C4-2B (cell line): ENCODE results near the gene PRR14.

Source experiments
- ZFX ChIP-seq: fragments of 450-650 bp; IDR thresholded peaks from 2 replicates; pipeline ENCODE4 v1.6.1; 2017
- TF ChIP-seq, protein P1 (sequence below): fragments of 450-650 bp; conservative IDR thresholded peaks from 2 replicates; pipeline ENCODE4 v1.5.1; 2017; ENCODE audit warnings: mild to moderate bottlenecking

DNA sequence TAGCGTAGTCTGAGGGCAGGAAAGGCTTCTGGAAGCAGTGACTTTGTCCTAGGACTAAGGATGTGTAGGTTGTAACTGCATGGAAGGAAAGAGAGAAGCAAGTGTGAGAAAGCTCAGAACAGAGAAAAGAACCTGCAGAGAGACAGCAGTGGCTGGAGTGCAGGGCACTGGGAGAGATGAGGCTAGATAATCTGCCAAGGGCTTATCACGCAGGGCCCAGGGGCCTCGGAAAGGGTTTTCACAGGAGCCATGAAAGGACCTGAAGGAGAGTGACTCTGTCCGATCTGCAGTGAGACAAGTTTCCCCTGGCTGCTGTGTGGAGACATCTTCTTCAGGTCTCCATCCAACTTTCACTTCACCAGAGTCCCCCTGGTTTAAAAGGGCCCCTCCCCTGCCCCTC, 41.1 kb downstream of the PRR14 start:
- TF ChIP-seq, protein P1, sequence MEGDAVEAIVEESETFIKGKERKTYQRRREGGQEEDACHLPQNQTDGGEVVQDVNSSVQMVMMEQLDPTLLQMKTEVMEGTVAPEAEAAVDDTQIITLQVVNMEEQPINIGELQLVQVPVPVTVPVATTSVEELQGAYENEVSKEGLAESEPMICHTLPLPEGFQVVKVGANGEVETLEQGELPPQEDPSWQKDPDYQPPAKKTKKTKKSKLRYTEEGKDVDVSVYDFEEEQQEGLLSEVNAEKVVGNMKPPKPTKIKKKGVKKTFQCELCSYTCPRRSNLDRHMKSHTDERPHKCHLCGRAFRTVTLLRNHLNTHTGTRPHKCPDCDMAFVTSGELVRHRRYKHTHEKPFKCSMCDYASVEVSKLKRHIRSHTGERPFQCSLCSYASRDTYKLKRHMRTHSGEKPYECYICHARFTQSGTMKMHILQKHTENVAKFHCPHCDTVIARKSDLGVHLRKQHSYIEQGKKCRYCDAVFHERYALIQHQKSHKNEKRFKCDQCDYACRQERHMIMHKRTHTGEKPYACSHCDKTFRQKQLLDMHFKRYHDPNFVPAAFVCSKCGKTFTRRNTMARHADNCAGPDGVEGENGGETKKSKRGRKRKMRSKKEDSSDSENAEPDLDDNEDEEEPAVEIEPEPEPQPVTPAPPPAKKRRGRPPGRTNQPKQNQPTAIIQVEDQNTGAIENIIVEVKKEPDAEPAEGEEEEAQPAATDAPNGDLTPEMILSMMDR: no peak
- TF ChIP-seq ZFX: no peak
